ENCODE results near the gene CISTR. TPM values are rescaled to one million over a fixed set of nuclear protein-coding genes. Genes with fewer than 3 reads are reported as not detected.

The CISTR gene
- total and polyA plus RNA-seq, 2 donors (not counting 1 experiment from before 2014, with no cell fraction given) = not detected

DNA sequence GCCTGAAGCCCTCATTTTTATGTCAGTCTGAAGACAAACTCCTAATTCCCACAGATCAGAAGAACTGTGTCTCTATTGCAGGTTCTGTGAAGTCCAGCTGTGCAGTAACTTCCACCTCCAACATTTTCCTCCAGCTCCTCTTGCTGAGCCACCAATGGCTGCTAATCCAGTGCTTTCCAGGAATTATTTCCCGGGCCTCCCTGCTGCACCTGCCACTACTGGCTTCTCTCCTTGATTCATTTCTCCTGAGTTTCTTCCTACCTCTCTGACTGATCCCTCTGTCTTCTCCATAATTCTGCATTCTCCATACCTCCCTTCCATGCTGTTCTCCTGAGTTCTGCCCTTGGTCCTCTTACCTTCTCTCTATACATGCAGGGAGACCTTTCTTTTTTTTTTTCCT, 45.7 kb downstream of the CISTR start:
- Histone ChIP-seq H3K79me2 (ENCODE audit: control insufficient read depth, insufficient read depth, low read length) (no peaks in the 10 kb centered on the region), H3K4me3 (replicated peaks in 1 of 4; ENCODE audit: control extremely low read depth in 1 of 4, insufficient read depth in 1 of 4, low read depth in 3 of 4, low read length in 4 of 4) (no peak overlapping the region), H2AFZ (ENCODE audit: low read length) (no peak overlapping the region), H3K27me3 (ENCODE audit: control insufficient read depth, insufficient read depth, low read length) (peaks cover 20% of the 10 kb centered on the region), H3K9me3 (ENCODE audit: control insufficient read depth, insufficient read depth, low read depth, low read length) (no peaks in the 10 kb centered on the region), H3K27ac (ENCODE audit: insufficient read depth, low read length) (no peak overlapping the region), H3K4me2 (ENCODE audit: extremely low read depth, insufficient read depth, low read length) (no peak overlapping the region), H4K20me1 (ENCODE audit: control insufficient read depth, extremely low read depth, insufficient read depth, low read length) (no peaks in the 10 kb centered on the region), H3K9ac (ENCODE audit: insufficient read depth, low read length) (no peak overlapping the region), H3K36me3 (ENCODE audit: control insufficient read depth, insufficient read depth, low read length) (no peaks in the 10 kb centered on the region), H3K4me1 (ENCODE audit: control insufficient read depth, extremely low read depth, insufficient read depth, low read length) (no peaks in the 10 kb centered on the region)
- TF ChIP-seq, protein P1, sequence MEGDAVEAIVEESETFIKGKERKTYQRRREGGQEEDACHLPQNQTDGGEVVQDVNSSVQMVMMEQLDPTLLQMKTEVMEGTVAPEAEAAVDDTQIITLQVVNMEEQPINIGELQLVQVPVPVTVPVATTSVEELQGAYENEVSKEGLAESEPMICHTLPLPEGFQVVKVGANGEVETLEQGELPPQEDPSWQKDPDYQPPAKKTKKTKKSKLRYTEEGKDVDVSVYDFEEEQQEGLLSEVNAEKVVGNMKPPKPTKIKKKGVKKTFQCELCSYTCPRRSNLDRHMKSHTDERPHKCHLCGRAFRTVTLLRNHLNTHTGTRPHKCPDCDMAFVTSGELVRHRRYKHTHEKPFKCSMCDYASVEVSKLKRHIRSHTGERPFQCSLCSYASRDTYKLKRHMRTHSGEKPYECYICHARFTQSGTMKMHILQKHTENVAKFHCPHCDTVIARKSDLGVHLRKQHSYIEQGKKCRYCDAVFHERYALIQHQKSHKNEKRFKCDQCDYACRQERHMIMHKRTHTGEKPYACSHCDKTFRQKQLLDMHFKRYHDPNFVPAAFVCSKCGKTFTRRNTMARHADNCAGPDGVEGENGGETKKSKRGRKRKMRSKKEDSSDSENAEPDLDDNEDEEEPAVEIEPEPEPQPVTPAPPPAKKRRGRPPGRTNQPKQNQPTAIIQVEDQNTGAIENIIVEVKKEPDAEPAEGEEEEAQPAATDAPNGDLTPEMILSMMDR (conservative IDR thresholded peaks at IDR 0.05 in 1 of 2, IDR thresholded peaks at IDR 0.05 in 1 of 2; ENCODE audit: low read depth in 1 of 2, low read length in 2 of 2) = no peak
- no peak for TF ChIP-seq EZH2 (IDR thresholded peaks at IDR 0.05; ENCODE audit: low read length, missing control alignments)
- no peak for DNase-seq (ENCODE audit: low read depth in 2 of 2)

DNA sequence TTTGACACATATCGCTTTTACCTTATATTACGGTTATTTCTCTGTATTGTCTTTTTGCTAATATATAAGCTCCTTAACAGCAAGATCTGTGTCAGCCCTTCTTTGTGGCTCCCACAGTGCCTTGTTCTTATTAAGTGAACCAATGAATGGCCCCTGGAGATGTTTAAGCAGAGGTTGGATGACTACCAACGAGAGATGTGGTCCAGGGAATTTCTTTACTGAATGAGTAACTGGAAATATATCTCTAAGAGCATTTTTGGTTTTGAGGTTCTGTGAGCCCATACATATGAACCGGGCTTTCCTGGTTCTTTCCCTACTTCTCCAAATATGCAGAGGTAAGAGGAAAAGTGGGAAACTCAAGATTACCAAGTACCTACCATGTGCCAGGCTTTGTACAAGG, 48.0 kb downstream of the CISTR start:
- no peak for TF ChIP-seq EZH2 (IDR thresholded peaks at IDR 0.05; ENCODE audit: low read length, missing control alignments)
- TF ChIP-seq, protein P1 (conservative IDR thresholded peaks at IDR 0.05 in 1 of 2, IDR thresholded peaks at IDR 0.05 in 1 of 2; ENCODE audit: low read depth in 1 of 2, low read length in 2 of 2) = no peak
- peaks cover 24% of the 10 kb centered on the region for H3K27me3 ChIP-seq (ENCODE audit: control insufficient read depth, insufficient read depth, low read length)
- DNase-seq (ENCODE audit: low read depth in 2 of 2) = peak in 1 of 2 donors; percentile 78

DNA sequence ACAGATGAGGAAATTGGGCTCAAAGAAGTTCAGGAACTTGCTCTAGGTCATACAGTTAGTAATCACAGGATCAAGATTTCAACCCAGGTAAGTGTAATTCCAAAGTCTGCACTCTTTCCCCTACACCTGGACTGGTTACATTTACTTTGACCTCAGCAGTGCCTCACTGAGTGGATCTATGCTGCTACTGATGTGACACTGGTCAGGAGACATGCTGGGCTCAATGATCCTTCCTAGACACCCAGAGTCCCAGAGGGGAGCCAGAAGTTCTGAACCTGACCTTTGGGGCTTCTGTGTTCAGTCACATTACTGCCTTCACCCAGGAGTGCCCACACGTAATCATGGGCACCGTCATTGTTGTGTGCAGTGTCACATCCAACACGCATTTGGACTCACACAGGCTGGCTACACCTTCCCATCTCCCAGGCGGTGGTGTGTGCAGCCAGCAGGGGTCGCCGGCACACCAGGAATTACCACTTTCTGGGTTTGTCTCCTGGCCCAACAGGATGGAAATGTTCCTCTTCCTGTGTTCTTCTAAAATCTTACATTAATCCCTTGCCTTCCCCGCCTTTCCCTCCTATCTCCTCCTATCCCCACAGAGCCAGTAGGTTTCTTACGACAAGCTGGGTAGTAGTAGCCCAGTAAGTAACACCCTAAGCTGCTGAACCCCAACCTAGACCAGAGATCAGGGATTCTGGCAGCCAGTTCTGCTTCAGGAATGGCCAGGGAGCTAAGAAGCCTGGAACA, 50.1 kb downstream of the CISTR start:
- Histone ChIP-seq H2AFZ (ENCODE audit: low read length) (peak overlapping the region; percentile 53), H3K79me2 (ENCODE audit: control insufficient read depth, insufficient read depth, low read length) (no peaks in the 10 kb centered on the region), H3K9me3 (ENCODE audit: control insufficient read depth, insufficient read depth, low read depth, low read length) (no peaks in the 10 kb centered on the region), H3K9ac (ENCODE audit: insufficient read depth, low read length) (no peak overlapping the region), H3K27ac (ENCODE audit: insufficient read depth, low read length) (no peak overlapping the region), H3K27me3 (ENCODE audit: control insufficient read depth, insufficient read depth, low read length) (peaks cover 36% of the 10 kb centered on the region), H3K4me3 (replicated peaks in 1 of 4; ENCODE audit: control extremely low read depth in 1 of 4, insufficient read depth in 1 of 4, low read depth in 3 of 4, low read length in 4 of 4) (no peak overlapping the region), H3K4me1 (ENCODE audit: control insufficient read depth, extremely low read depth, insufficient read depth, low read length) (no peaks in the 10 kb centered on the region), H3K36me3 (ENCODE audit: control insufficient read depth, insufficient read depth, low read length) (no peaks in the 10 kb centered on the region), H3K4me2 (ENCODE audit: extremely low read depth, insufficient read depth, low read length) (no peak overlapping the region), H4K20me1 (ENCODE audit: control insufficient read depth, extremely low read depth, insufficient read depth, low read length) (no peaks in the 10 kb centered on the region)
- TF ChIP-seq EZH2 (IDR thresholded peaks at IDR 0.05; ENCODE audit: low read length, missing control alignments) = no peak
- TF ChIP-seq, protein P1 (conservative IDR thresholded peaks at IDR 0.05 in 1 of 2, IDR thresholded peaks at IDR 0.05 in 1 of 2; ENCODE audit: low read depth in 1 of 2, low read length in 2 of 2) = peak; percentile 89 to 93
- peak; percentile 49 to 75 for DNase-seq (ENCODE audit: low read depth in 2 of 2)

More for the DNA sequence above, 48.0 kb downstream of the CISTR start:
- Histone ChIP-seq H3K27ac (ENCODE audit: insufficient read depth, low read length) (no peak overlapping the region), H3K79me2 (ENCODE audit: control insufficient read depth, insufficient read depth, low read length) (no peaks in the 10 kb centered on the region), H3K4me2 (ENCODE audit: extremely low read depth, insufficient read depth, low read length) (no peak overlapping the region), H3K36me3 (ENCODE audit: control insufficient read depth, insufficient read depth, low read length) (no peaks in the 10 kb centered on the region), H3K4me1 (ENCODE audit: control insufficient read depth, extremely low read depth, insufficient read depth, low read length) (no peaks in the 10 kb centered on the region), H3K9ac (ENCODE audit: insufficient read depth, low read length) (no peak overlapping the region), H3K4me3 (replicated peaks in 1 of 4; ENCODE audit: control extremely low read depth in 1 of 4, insufficient read depth in 1 of 4, low read depth in 3 of 4, low read length in 4 of 4) (no peak overlapping the region), H2AFZ (ENCODE audit: low read length) (no peak overlapping the region), H4K20me1 (ENCODE audit: control insufficient read depth, extremely low read depth, insufficient read depth, low read length) (no peaks in the 10 kb centered on the region), H3K9me3 (ENCODE audit: control insufficient read depth, insufficient read depth, low read depth, low read length) (no peaks in the 10 kb centered on the region)

Data from fibroblast of lung (primary cell).